HEK293 (cell line): ENCODE results near the gene FOXN1.

Source experiments
- BCL11A ChIP-seq: fragments of 450-650 bp; formaldehyde crosslinking; IDR thresholded peaks from 2 replicates; pipeline ENCODE4 v1.5.1; 2016; ENCODE audit warnings: low read depth, missing biosample characterization, missing genetic modification characterization
- GLI4 ChIP-seq: fragments of 450-650 bp; formaldehyde crosslinking; IDR thresholded peaks from 2 replicates; pipeline ENCODE4 v1.5.1; 2016; ENCODE audit warnings: missing biosample characterization, missing genetic modification characterization
- HOXA7 ChIP-seq: sonication (generic); formaldehyde crosslinking; IDR thresholded peaks from 2 replicates; pipeline ENCODE4 v1.8.1; 2022; ENCODE audit warnings: missing genetic modification reagents, borderline replicate concordance
- KLF1 ChIP-seq: fragments of 450-650 bp; formaldehyde crosslinking; IDR thresholded peaks from 2 replicates; pipeline ENCODE4 v1.5.1; 2016; ENCODE audit warnings: missing biosample characterization, missing genetic modification characterization
- MZF1 ChIP-seq: fragments of 450-650 bp; formaldehyde crosslinking; IDR thresholded peaks from 2 replicates; pipeline ENCODE4 v1.5.1; 2017; ENCODE audit warnings: missing biosample characterization, missing genetic modification characterization, borderline replicate concordance
- SP7 ChIP-seq: fragments of 450-650 bp; formaldehyde crosslinking; IDR thresholded peaks from 2 replicates; pipeline ENCODE4 v1.5.1; 2016; ENCODE audit warnings: missing biosample characterization, missing genetic modification characterization
- ZEB2 ChIP-seq: fragments of 450-650 bp; formaldehyde crosslinking; IDR thresholded peaks from 2 replicates; pipeline ENCODE4 v1.5.1; 2016; ENCODE audit warnings: missing biosample characterization, missing genetic modification characterization
- ZNF23 ChIP-seq: fragments of 450-650 bp; formaldehyde crosslinking; IDR thresholded peaks from 2 replicates; pipeline ENCODE4 v1.5.1; 2016; ENCODE audit warnings: missing biosample characterization, missing genetic modification characterization, borderline replicate concordance
- ZNF248 ChIP-seq: fragments of 450-650 bp; formaldehyde crosslinking; IDR thresholded peaks from 2 replicates; pipeline ENCODE4 v1.5.1; 2017; ENCODE audit warnings: missing biosample characterization, missing genetic modification characterization
- ZNF324 ChIP-seq: fragments of 450-650 bp; formaldehyde crosslinking; IDR thresholded peaks from 2 replicates; pipeline ENCODE4 v1.5.1; 2016; ENCODE audit warnings: missing biosample characterization, missing genetic modification characterization
- ZNF48 ChIP-seq: fragments of 450-650 bp; formaldehyde crosslinking; IDR thresholded peaks from 2 replicates; pipeline ENCODE4 v1.5.1; 2016; ENCODE audit warnings: missing biosample characterization, missing genetic modification characterization
- ZNF510 ChIP-seq: fragments of 450-650 bp; formaldehyde crosslinking; IDR thresholded peaks from 2 replicates; pipeline ENCODE4 v1.5.1; 2018; ENCODE audit warnings: mild to moderate bottlenecking, missing genetic modification characterization, missing biosample characterization; ENCODE audit not compliant: insufficient replicate concordance
- ZNF658 ChIP-seq: fragments of 450-650 bp; formaldehyde crosslinking; IDR thresholded peaks from 2 replicates; pipeline ENCODE4; 2016; ENCODE audit warnings: missing biosample characterization, missing genetic modification characterization
- ZNF670 ChIP-seq: fragments of 450-650 bp; formaldehyde crosslinking; IDR thresholded peaks from 2 replicates; pipeline ENCODE4 v1.5.1; 2016; ENCODE audit warnings: missing biosample characterization, missing genetic modification characterization, low read depth
- ZNF76 ChIP-seq: fragments of 450-650 bp; formaldehyde crosslinking; IDR thresholded peaks from 2 replicates; pipeline ENCODE4; 2016; ENCODE audit warnings: low read depth, missing biosample characterization, missing genetic modification characterization, borderline replicate concordance
- ZNF791 ChIP-seq: fragments of 450-650 bp; formaldehyde crosslinking; IDR thresholded peaks from 2 replicates; pipeline ENCODE4 v1.5.1; 2016; ENCODE audit warnings: missing biosample characterization, missing genetic modification characterization
- TF ChIP-seq, protein P1 (sequence below): fragments of 450-650 bp; formaldehyde crosslinking; IDR thresholded peaks from 2 replicates; pipeline ENCODE4 v1.5.1; 2016; ENCODE audit warnings: missing biosample characterization, missing genetic modification characterization
- TF ChIP-seq, protein P2 (sequence below): fragments of 450-650 bp; formaldehyde crosslinking; optimal IDR thresholded peaks from 2 replicates; pipeline ENCODE3; 2016; ENCODE audit warnings: missing biosample characterization, mild to moderate bottlenecking, missing genetic modification characterization
- TF ChIP-seq, protein P3 (sequence below): fragments of 450-650 bp; formaldehyde crosslinking; IDR thresholded peaks from 2 replicates; pipeline ENCODE4 v1.5.1; 2017; ENCODE audit warnings: missing biosample characterization, missing genetic modification characterization
- TF ChIP-seq, protein P4 (sequence below): fragments of 450-650 bp; formaldehyde crosslinking; conservative IDR thresholded peaks from 2 replicates; pipeline ENCODE4 v1.5.1; 2016; ENCODE audit warnings: low read depth, missing biosample characterization, missing genetic modification characterization
- TF ChIP-seq, protein P5 (sequence below): fragments of 450-650 bp; formaldehyde crosslinking; IDR thresholded peaks from 2 replicates; pipeline ENCODE4 v1.5.1; 2016; ENCODE audit warnings: missing biosample characterization, missing genetic modification characterization
- TF ChIP-seq, protein P6 (sequence below): fragments of 450-650 bp; formaldehyde crosslinking; IDR thresholded peaks from 2 replicates; pipeline ENCODE4 v1.5.1; 2016; ENCODE audit warnings: missing biosample characterization, missing genetic modification characterization
- TF ChIP-seq, protein P7 (sequence below): sonication (generic); formaldehyde crosslinking; IDR thresholded peaks from 2 replicates; pipeline ENCODE4 v1.8.1; 2022; ENCODE audit warnings: mild to moderate bottlenecking, moderate library complexity, missing genetic modification reagents
- TF ChIP-seq, protein P8 (sequence below): fragments of 450-650 bp; formaldehyde crosslinking; IDR thresholded peaks from 2 replicates; pipeline ENCODE4 v1.5.1; 2016; ENCODE audit warnings: missing biosample characterization, missing genetic modification characterization

Gene FOXN1

DNA sequence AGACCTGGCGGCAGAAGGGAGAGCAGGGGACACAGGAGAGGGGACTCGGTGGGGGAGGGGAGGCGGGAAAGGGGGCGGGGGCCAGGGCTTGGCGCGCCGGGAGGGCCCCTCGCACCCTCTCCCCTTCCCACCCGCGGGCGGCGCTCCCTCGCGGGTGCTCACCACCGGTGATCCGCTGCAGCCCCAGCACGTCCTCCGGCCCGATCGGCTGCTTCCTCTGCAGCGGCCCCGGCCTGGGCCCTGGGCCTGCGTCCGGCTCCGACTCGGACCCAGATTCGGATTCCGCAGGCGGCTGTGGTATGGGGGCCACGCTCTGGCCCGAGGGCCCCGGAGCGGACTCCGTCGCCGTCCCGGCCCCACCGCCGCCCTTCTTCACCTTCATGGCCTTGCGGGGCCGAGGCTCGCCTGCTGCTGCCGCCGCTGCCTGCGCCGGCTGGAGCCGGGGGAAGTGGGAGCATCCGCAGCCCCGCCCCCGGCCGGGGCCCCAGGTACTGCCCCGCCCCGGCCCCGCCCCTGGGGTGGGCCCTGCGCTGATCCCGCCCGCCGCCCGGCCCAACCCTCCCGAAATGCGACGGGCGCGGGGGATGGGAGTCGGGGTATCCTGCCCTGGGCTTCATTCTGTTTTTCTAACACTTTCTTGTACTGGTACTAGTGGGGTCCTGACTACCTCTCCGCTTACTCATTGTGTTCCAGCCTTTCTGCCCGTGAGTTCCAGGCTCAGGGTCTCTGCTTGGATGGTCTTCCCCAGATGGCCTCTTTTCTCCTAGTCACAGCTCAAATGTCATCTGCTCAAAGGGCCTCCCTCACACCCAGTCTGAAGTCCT is 46.2 kb downstream of the FOXN1 start, which contains the start of gene UNC119 (continued):
- TF ChIP-seq, protein P1, sequence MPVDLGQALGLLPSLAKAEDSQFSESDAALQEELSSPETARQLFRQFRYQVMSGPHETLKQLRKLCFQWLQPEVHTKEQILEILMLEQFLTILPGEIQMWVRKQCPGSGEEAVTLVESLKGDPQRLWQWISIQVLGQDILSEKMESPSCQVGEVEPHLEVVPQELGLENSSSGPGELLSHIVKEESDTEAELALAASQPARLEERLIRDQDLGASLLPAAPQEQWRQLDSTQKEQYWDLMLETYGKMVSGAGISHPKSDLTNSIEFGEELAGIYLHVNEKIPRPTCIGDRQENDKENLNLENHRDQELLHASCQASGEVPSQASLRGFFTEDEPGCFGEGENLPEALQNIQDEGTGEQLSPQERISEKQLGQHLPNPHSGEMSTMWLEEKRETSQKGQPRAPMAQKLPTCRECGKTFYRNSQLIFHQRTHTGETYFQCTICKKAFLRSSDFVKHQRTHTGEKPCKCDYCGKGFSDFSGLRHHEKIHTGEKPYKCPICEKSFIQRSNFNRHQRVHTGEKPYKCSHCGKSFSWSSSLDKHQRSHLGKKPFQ (tag by site-specific recombination), result no peak
- TF ChIP-seq, protein P2, sequence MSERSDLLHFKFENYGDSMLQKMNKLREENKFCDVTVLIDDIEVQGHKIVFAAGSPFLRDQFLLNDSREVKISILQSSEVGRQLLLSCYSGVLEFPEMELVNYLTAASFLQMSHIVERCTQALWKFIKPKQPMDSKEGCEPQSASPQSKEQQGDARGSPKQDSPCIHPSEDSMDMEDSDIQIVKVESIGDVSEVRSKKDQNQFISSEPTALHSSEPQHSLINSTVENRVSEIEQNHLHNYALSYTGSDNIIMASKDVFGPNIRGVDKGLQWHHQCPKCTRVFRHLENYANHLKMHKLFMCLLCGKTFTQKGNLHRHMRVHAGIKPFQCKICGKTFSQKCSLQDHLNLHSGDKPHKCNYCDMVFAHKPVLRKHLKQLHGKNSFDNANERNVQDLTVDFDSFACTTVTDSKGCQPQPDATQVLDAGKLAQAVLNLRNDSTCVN, result peak; percentile 53
- TF ChIP-seq ZNF23 (tag by site-specific recombination) (no peak), ZEB2 (tag by site-specific recombination) (0 out of 2 replicates have a peak, but pooled peaks have one; percentile 44), GLI4 (tag by site-specific recombination) (no peak), BCL11A (tag by site-specific recombination) (0 out of 2 replicates have a peak, but pooled peaks have one; percentile 47), ZNF76 (tag by site-specific recombination) (peak; percentile 18; the same call in 1 of the 2 replicates), ZNF670 (tag by site-specific recombination) (no peak), ZNF791 (tag by site-specific recombination) (no peak), HOXA7 (no peak), ZNF48 (tag by site-specific recombination) (no peak), KLF1 (tag by site-specific recombination) (peak; percentile 22; the same call in 1 of the 2 replicates), SP7 (peak; percentile 28; the same call in 1 of the 2 replicates), ZNF510 (tag by site-specific recombination) (no peak), ZNF658 (tag by site-specific recombination) (no peak), MZF1 (tag by site-specific recombination) (no peak), ZNF324 (tag by site-specific recombination) (no peak), ZNF248 (tag by site-specific recombination) (no peak)
- TF ChIP-seq, protein P3, sequence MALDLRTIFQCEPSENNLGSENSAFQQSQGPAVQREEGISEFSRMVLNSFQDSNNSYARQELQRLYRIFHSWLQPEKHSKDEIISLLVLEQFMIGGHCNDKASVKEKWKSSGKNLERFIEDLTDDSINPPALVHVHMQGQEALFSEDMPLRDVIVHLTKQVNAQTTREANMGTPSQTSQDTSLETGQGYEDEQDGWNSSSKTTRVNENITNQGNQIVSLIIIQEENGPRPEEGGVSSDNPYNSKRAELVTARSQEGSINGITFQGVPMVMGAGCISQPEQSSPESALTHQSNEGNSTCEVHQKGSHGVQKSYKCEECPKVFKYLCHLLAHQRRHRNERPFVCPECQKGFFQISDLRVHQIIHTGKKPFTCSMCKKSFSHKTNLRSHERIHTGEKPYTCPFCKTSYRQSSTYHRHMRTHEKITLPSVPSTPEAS, result no peak
- TF ChIP-seq, protein P4, sequence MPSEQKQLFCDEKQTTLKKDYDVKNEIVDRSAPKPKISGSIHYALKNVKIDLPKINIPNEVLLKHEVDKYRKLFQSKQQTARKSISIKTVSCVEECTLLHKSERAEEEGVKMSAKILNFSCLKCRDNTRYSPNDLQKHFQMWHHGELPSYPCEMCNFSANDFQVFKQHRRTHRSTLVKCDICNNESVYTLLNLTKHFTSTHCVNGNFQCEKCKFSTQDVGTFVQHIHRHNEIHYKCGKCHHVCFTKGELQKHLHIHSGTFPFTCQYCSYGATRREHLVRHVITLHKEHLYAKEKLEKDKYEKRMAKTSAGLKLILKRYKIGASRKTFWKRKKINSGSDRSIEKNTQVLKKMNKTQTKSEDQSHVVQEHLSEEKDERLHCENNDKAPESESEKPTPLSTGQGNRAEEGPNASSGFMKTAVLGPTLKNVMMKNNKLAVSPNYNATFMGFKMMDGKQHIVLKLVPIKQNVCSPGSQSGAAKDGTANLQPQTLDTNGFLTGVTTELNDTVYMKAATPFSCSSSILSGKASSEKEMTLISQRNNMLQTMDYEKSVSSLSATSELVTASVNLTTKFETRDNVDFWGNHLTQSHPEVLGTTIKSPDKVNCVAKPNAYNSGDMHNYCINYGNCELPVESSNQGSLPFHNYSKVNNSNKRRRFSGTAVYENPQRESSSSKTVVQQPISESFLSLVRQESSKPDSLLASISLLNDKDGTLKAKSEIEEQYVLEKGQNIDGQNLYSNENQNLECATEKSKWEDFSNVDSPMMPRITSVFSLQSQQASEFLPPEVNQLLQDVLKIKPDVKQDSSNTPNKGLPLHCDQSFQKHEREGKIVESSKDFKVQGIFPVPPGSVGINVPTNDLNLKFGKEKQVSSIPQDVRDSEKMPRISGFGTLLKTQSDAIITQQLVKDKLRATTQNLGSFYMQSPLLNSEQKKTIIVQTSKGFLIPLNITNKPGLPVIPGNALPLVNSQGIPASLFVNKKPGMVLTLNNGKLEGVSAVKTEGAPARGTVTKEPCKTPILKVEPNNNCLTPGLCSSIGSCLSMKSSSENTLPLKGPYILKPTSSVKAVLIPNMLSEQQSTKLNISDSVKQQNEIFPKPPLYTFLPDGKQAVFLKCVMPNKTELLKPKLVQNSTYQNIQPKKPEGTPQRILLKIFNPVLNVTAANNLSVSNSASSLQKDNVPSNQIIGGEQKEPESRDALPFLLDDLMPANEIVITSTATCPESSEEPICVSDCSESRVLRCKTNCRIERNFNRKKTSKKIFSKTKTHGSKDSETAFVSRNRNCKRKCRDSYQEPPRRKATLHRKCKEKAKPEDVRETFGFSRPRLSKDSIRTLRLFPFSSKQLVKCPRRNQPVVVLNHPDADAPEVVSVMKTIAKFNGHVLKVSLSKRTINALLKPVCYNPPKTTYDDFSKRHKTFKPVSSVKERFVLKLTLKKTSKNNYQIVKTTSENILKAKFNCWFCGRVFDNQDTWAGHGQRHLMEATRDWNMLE (tag by site-specific recombination), result no peak
- TF ChIP-seq, protein P5, sequence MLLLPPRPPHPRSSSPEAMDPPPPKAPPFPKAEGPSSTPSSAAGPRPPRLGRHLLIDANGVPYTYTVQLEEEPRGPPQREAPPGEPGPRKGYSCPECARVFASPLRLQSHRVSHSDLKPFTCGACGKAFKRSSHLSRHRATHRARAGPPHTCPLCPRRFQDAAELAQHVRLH (tag by site-specific recombination), result 0 out of 2 replicates have a peak, but pooled peaks have one; percentile 28
- TF ChIP-seq, protein P6, sequence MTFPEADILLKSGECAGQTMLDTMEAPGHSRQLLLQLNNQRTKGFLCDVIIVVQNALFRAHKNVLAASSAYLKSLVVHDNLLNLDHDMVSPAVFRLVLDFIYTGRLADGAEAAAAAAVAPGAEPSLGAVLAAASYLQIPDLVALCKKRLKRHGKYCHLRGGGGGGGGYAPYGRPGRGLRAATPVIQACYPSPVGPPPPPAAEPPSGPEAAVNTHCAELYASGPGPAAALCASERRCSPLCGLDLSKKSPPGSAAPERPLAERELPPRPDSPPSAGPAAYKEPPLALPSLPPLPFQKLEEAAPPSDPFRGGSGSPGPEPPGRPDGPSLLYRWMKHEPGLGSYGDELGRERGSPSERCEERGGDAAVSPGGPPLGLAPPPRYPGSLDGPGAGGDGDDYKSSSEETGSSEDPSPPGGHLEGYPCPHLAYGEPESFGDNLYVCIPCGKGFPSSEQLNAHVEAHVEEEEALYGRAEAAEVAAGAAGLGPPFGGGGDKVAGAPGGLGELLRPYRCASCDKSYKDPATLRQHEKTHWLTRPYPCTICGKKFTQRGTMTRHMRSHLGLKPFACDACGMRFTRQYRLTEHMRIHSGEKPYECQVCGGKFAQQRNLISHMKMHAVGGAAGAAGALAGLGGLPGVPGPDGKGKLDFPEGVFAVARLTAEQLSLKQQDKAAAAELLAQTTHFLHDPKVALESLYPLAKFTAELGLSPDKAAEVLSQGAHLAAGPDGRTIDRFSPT (tag by site-specific recombination), result no peak
- TF ChIP-seq, protein P7, sequence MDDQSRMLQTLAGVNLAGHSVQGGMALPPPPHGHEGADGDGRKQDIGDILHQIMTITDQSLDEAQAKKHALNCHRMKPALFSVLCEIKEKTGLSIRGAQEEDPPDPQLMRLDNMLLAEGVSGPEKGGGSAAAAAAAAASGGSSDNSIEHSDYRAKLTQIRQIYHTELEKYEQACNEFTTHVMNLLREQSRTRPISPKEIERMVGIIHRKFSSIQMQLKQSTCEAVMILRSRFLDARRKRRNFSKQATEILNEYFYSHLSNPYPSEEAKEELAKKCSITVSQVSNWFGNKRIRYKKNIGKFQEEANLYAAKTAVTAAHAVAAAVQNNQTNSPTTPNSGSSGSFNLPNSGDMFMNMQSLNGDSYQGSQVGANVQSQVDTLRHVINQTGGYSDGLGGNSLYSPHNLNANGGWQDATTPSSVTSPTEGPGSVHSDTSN (CRISPR knock-in tag), result no peak
- TF ChIP-seq, protein P8, sequence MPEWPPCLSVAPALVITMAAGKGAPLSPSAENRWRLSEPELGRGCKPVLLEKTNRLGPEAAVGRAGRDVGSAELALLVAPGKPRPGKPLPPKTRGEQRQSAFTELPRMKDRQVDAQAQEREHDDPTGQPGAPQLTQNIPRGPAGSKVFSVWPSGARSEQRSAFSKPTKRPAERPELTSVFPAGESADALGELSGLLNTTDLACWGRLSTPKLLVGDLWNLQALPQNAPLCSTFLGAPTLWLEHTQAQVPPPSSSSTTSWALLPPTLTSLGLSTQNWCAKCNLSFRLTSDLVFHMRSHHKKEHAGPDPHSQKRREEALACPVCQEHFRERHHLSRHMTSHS (tag by site-specific recombination), result no peak
